ENCODE results near the gene GRID1.

- TF ChIP-seq TCF7L2 (IDR thresholded peaks at IDR 0.05; ENCODE audit: borderline replicate concordance, extremely low read depth, insufficient read depth, insufficient read length) = no peak
- no peak for TF ChIP-seq POLR2A (IDR thresholded peaks at IDR 0.05; ENCODE audit: borderline replicate concordance, extremely low read depth, insufficient read depth, insufficient read length)
- TF ChIP-seq, protein P1, sequence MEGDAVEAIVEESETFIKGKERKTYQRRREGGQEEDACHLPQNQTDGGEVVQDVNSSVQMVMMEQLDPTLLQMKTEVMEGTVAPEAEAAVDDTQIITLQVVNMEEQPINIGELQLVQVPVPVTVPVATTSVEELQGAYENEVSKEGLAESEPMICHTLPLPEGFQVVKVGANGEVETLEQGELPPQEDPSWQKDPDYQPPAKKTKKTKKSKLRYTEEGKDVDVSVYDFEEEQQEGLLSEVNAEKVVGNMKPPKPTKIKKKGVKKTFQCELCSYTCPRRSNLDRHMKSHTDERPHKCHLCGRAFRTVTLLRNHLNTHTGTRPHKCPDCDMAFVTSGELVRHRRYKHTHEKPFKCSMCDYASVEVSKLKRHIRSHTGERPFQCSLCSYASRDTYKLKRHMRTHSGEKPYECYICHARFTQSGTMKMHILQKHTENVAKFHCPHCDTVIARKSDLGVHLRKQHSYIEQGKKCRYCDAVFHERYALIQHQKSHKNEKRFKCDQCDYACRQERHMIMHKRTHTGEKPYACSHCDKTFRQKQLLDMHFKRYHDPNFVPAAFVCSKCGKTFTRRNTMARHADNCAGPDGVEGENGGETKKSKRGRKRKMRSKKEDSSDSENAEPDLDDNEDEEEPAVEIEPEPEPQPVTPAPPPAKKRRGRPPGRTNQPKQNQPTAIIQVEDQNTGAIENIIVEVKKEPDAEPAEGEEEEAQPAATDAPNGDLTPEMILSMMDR (IDR thresholded peaks at IDR 0.05 in 2 of 3, conservative IDR thresholded peaks at IDR 0.05 in 1 of 3; ENCODE audit: borderline replicate concordance in 1 of 3, insufficient read depth in 1 of 3, low read depth in 2 of 3, low read length in 2 of 3) = no peak
- no peak for TF ChIP-seq POLR2AphosphoS5 (IDR thresholded peaks at IDR 0.05; ENCODE audit: low read depth, low read length)
Observed at GRCh38 chr10:86376403-86376802, 9.8 kb upstream of the GRID1 start.

Data from HCT116 (cell line).